Nephron progenitor cell (in vitro differentiated cells): Measurements from ENCODE around the gene GRAMD1C.

Experiments
- DNase-seq: peaks from one replicate; pipeline ENCODE4 v3.0.0; 2021
- H3K27ac Mint-ChIP-seq: 2 replicates; pipeline ENCODE4 v1.8.0; 2021; ENCODE audit warnings: mild to moderate bottlenecking, moderate library complexity, mixed read lengths
- H3K27me3 Mint-ChIP-seq: 2 replicates; pipeline ENCODE4 v1.8.0; 2021; ENCODE audit warnings: mild to moderate bottlenecking, low read depth, mixed read lengths; ENCODE audit not compliant: poor library complexity
- H3K36me3 Mint-ChIP-seq: 2 replicates; pipeline ENCODE4 v1.8.0; 2021; ENCODE audit warnings: low read depth, mixed read lengths
- H3K4me1 Mint-ChIP-seq: 2 replicates; pipeline ENCODE4 v1.8.0; 2021; ENCODE audit warnings: mixed read lengths
- H3K4me3 Mint-ChIP-seq: 2 replicates; pipeline ENCODE4 v1.8.0; 2021; ENCODE audit warnings: mild to moderate bottlenecking, moderate library complexity, mixed read lengths
- H3K9me3 Mint-ChIP-seq: 2 replicates; pipeline ENCODE4 v1.8.0; 2021; ENCODE audit warnings: mild to moderate bottlenecking, moderate library complexity, mixed read lengths
- CTCF ChIP-seq: fragments of 200-600 bp; sonication (generic); IDR thresholded peaks from 2 replicates; pipeline ENCODE4 v1.5.0; 2021; ENCODE audit warnings: antibody characterized with exemption

The GRAMD1C gene

DNA sequence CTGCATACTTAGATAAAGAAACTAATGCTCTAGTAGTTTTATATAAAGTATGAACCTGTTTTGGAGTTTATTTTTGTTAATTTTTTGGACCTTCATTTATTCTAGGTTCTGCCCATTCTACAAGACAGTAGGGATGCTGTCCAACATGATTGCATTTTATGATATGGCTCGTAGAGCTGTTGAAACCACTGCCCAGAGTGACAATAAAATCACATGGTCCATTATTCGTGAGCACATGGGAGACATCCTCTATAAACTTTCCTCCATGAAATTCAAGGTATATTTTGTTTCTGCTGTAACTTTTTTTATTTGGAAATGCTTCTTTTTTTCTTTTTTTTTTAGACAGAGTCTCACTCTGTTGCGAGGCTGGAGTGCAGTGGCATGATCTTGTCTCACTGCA, 33.3 kb upstream of the GRAMD1C start:
- Mint-ChIP-seq H3K27ac (no peak overlapping the region), H3K9me3 (no peaks in the 10 kb centered on the region), H3K4me1 (no peaks in the 10 kb centered on the region), H3K36me3 (peaks cover 60% of the 10 kb centered on the region), H3K27me3 (peaks cover 3% of the 10 kb centered on the region), H3K4me3 (no peak overlapping the region)
- DNase-seq: no peak
- no peak for TF ChIP-seq CTCF

GRCh38 chr3:113812854-113813253, 25.7 kb upstream of the GRAMD1C start:
- H3K4me3 Mint-ChIP-seq: no peak overlapping the region
- TF ChIP-seq CTCF: no peak
- H3K4me1 Mint-ChIP-seq: no peaks in the 10 kb centered on the region
- no peaks in the 10 kb centered on the region for H3K9me3 Mint-ChIP-seq
- DNase-seq: no peak
- peak overlapping the region; percentile 28 for H3K27ac Mint-ChIP-seq
- peaks cover 8% of the 10 kb centered on the region for H3K36me3 Mint-ChIP-seq
- no peaks in the 10 kb centered on the region for H3K27me3 Mint-ChIP-seq

GRCh38 chr3:113819866-113820265, 18.7 kb upstream of the GRAMD1C start:
- Mint-ChIP-seq H3K36me3 (no peaks in the 10 kb centered on the region), H3K27me3 (no peaks in the 10 kb centered on the region), H3K27ac (no peak overlapping the region), H3K9me3 (no peaks in the 10 kb centered on the region), H3K4me1 (peaks cover 4% of the 10 kb centered on the region), H3K4me3 (no peak overlapping the region)
- TF ChIP-seq CTCF: no peak
- DNase-seq: no peak

DNA sequence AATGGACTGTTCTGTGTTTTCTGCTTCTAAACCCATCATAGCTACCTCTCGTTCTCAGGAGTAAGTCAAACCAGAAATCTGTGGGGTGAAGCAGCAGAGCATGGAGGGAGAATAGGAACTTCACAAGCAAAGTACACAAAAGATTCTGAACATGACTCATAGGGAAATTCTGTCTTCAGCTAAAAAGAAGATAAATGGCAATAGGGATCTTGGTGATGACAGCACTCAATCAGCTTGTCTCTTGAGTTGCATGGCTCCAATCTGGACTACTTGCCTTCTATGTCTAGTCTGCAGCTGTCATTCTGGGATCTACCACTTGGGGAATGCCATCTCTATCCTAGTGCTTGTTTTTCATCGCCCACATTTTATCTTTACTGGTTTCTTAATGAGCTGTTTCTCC, 13.5 kb upstream of the GRAMD1C start:
- Mint-ChIP-seq H3K27me3 (peaks cover 3% of the 10 kb centered on the region), H3K4me1 (peaks cover 1% of the 10 kb centered on the region), H3K27ac (no peak overlapping the region), H3K9me3 (no peaks in the 10 kb centered on the region), H3K4me3 (no peak overlapping the region), H3K36me3 (no peaks in the 10 kb centered on the region)
- DNase-seq: no peak
- no peak for TF ChIP-seq CTCF

GRCh38 chr3:113828600-113828999, 10.0 kb upstream of the GRAMD1C start:
- no peaks in the 10 kb centered on the region for H3K36me3 Mint-ChIP-seq
- no peak overlapping the region for H3K27ac Mint-ChIP-seq
- no peak for DNase-seq
- no peak overlapping the region for H3K4me3 Mint-ChIP-seq
- no peak for TF ChIP-seq CTCF
- no peaks in the 10 kb centered on the region for H3K9me3 Mint-ChIP-seq
- peaks cover 3% of the 10 kb centered on the region for H3K27me3 Mint-ChIP-seq
- H3K4me1 Mint-ChIP-seq: no peaks in the 10 kb centered on the region

GRCh38 chr3:113829576-113830354, 8.8 kb upstream of the GRAMD1C start:
- H3K27me3 Mint-ChIP-seq: peaks cover 3% of the 10 kb centered on the region
- no peaks in the 10 kb centered on the region for H3K9me3 Mint-ChIP-seq
- H3K27ac Mint-ChIP-seq: no peak overlapping the region

More at GRCh38 chr3:113829576-113830354, 8.8 kb upstream of the GRAMD1C start:
- no peaks in the 10 kb centered on the region for H3K4me1 Mint-ChIP-seq
- no peak for TF ChIP-seq CTCF
- no peaks in the 10 kb centered on the region for H3K36me3 Mint-ChIP-seq
- no peak for DNase-seq
- H3K4me3 Mint-ChIP-seq: no peak overlapping the region
